ENCODE data around the gene TBK1. TPM values are rescaled to one million over a fixed set of nuclear protein-coding genes. Genes with fewer than 3 reads are reported as not detected.

TBK1 gene
- total RNA-seq, 1 experiment from 2014 or later: 15.9 TPM

DNA sequence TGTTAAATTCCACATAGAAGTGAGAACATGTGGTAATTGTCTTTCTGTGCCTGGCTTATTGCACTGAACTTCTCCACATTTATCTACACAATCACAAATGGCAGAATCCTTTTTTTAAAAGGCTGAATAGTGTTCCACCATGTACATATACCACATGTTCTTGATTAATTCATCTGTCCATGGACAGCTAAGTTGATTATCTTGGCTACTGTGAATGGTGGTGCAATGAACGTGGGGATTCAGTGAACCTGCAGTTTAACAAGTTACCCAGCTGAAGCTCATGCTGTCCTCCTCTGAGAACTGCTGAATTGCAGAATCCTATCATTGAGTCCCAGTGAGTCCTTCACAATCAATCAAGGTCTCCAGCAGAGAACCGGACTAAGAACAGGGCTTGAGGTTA lies 74.9 kb downstream of the TBK1 start:
- no peaks in the 10 kb centered on the region for H3K36me3 Mint-ChIP-seq
- TF ChIP-seq CREM (CRISPR knock-in tag; IDR thresholded peaks at IDR 0.05) (no peak), GABPB1 (CRISPR knock-in tag; IDR thresholded peaks at IDR 0.05) (no peak), JUN (CRISPR knock-in tag; IDR thresholded peaks at IDR 0.05) (no peak), SMAD3 (CRISPR knock-in tag; IDR thresholded peaks at IDR 0.05; ENCODE audit: borderline replicate concordance) (no peak), NFE2L1 (CRISPR knock-in tag; IDR thresholded peaks at IDR 0.05) (no peak), ARID4B (CRISPR knock-in tag; IDR thresholded peaks at IDR 0.05; ENCODE audit: borderline replicate concordance) (no peak), ZNF121 (CRISPR knock-in tag; IDR thresholded peaks at IDR 0.05) (no peak), E2F1 (CRISPR knock-in tag; IDR thresholded peaks at IDR 0.05) (no peak), FOXK1 (CRISPR knock-in tag; IDR thresholded peaks at IDR 0.05) (no peak)
- TF ChIP-seq, protein P1, sequence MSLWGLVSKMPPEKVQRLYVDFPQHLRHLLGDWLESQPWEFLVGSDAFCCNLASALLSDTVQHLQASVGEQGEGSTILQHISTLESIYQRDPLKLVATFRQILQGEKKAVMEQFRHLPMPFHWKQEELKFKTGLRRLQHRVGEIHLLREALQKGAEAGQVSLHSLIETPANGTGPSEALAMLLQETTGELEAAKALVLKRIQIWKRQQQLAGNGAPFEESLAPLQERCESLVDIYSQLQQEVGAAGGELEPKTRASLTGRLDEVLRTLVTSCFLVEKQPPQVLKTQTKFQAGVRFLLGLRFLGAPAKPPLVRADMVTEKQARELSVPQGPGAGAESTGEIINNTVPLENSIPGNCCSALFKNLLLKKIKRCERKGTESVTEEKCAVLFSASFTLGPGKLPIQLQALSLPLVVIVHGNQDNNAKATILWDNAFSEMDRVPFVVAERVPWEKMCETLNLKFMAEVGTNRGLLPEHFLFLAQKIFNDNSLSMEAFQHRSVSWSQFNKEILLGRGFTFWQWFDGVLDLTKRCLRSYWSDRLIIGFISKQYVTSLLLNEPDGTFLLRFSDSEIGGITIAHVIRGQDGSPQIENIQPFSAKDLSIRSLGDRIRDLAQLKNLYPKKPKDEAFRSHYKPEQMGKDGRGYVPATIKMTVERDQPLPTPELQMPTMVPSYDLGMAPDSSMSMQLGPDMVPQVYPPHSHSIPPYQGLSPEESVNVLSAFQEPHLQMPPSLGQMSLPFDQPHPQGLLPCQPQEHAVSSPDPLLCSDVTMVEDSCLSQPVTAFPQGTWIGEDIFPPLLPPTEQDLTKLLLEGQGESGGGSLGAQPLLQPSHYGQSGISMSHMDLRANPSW (CRISPR knock-in tag; conservative IDR thresholded peaks at IDR 0.05; ENCODE audit: low read depth): no peak
- no peak for DNase-seq (ENCODE audit: low spot score)
- no peak overlapping the region for H3K27ac Mint-ChIP-seq
- no peak for ATAC-seq
- H3K4me3 Mint-ChIP-seq: no peak overlapping the region
- ChIA-PET CTCF (no interaction called here), POLR2A (no interaction called here)
- no peaks in the 10 kb centered on the region for H3K27me3 Mint-ChIP-seq (ENCODE audit: low read depth)
- peaks cover 16% of the 10 kb centered on the region for H3K4me1 Mint-ChIP-seq
- H3K9me3 Mint-ChIP-seq: no peaks in the 10 kb centered on the region

GRCh38 chr12:64528616-64529015 lies 76.7 kb downstream of the TBK1 start:
- ChIA-PET POLR2A (interaction anchor here (1.1 kb wide), 1 partner anchor 81 kb away, joined by 3 read pairs; no protein-coding TSS in a partner anchor), CTCF (interaction anchor here (0.8 to 1.6 kb wide), 2 partner anchors 20 to 268 kb away, joined by 3 to 4 read pairs; no protein-coding TSS in a partner anchor)
- DNase-seq (ENCODE audit: low spot score): no peak
- Mint-ChIP-seq H3K4me1 (peaks cover 14% of the 10 kb centered on the region), H3K27ac (no peak overlapping the region), H3K4me3 (no peak overlapping the region), H3K9me3 (no peaks in the 10 kb centered on the region), H3K27me3 (ENCODE audit: low read depth) (no peaks in the 10 kb centered on the region), H3K36me3 (no peaks in the 10 kb centered on the region)
- no peak for ATAC-seq
- TF ChIP-seq, protein P2, sequence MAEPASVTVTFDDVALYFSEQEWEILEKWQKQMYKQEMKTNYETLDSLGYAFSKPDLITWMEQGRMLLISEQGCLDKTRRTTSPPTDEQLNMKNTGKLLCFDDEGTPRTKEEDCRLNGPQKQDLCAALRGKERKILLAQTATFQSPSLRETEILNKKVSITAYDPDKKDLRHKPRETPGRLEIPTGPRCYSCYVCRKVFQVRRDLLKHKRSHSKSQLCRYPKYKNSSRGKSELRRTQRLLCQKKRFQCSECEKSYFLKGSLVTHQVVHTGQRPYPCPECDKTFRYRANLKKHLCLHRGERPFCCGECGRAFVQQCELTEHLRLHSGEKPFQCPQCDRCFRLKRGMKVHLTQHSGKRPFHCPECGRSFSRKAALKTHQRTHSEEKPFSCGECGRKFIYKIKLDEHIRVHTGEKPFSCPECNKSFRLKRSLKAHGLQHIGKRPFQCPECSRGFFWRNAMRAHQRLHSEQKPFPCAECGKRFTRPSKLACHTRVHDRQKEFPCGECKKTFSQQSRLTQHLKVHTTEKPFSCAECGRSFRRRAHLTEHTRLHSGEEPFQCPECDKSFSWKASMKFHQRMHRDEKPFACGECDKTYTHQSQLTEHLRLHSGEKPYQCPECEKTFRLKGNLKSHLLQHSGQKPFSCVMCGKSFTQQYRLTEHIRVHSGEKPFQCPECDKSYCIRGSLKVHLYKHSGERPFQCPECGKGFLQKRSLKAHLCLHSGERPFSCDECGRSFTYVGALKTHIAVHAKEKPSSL (CRISPR knock-in tag; conservative IDR thresholded peaks at IDR 0.05): no peak
- TF ChIP-seq, protein P3, sequence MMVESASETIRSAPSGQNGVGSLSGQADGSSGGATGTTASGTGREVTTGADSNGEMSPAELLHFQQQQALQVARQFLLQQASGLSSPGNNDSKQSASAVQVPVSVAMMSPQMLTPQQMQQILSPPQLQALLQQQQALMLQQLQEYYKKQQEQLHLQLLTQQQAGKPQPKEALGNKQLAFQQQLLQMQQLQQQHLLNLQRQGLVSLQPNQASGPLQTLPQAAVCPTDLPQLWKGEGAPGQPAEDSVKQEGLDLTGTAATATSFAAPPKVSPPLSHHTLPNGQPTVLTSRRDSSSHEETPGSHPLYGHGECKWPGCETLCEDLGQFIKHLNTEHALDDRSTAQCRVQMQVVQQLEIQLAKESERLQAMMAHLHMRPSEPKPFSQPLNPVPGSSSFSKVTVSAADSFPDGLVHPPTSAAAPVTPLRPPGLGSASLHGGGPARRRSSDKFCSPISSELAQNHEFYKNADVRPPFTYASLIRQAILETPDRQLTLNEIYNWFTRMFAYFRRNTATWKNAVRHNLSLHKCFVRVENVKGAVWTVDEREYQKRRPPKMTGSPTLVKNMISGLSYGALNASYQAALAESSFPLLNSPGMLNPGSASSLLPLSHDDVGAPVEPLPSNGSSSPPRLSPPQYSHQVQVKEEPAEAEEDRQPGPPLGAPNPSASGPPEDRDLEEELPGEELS (CRISPR knock-in tag; IDR thresholded peaks at IDR 0.05): no peak
- TF ChIP-seq ELF4 (CRISPR knock-in tag; IDR thresholded peaks at IDR 0.05; ENCODE audit: low read depth) (no peak), CTCF (IDR thresholded peaks at IDR 0.05) (no peak), ZNF317 (CRISPR knock-in tag; IDR thresholded peaks at IDR 0.05; ENCODE audit: borderline replicate concordance, low read depth) (no peak), E2F5 (CRISPR knock-in tag; IDR thresholded peaks at IDR 0.05) (no peak), GTF2I (CRISPR knock-in tag; conservative IDR thresholded peaks at IDR 0.05) (no peak), FOXK1 (CRISPR knock-in tag; IDR thresholded peaks at IDR 0.05) (no peak), EMX1 (CRISPR knock-in tag; IDR thresholded peaks at IDR 0.05) (no peak), IRF2 (CRISPR knock-in tag; IDR thresholded peaks at IDR 0.05; ENCODE audit: borderline replicate concordance, low read depth) (no peak), ZNF416 (CRISPR knock-in tag; IDR thresholded peaks at IDR 0.05) (no peak), FOXJ3 (CRISPR knock-in tag; IDR thresholded peaks at IDR 0.05; ENCODE audit: borderline replicate concordance) (no peak)
